NOMO-1 treated with dmso at 0.1 percent for 144 hours (cell line): Measurements from ENCODE around the gene LPIN1.
"Not testable (repeated sequence)": the region's sequence is repeated elsewhere in the genome, so short reads cannot be mapped to it uniquely, and the experiment has no call there.

Experiments
- DNase-seq: peaks from one replicate; lab custom pipeline; 2025; ENCODE audit not compliant: unreplicated experiment; lab: John Stamatoyannopoulos, UW

The LPIN1 gene

DNA sequence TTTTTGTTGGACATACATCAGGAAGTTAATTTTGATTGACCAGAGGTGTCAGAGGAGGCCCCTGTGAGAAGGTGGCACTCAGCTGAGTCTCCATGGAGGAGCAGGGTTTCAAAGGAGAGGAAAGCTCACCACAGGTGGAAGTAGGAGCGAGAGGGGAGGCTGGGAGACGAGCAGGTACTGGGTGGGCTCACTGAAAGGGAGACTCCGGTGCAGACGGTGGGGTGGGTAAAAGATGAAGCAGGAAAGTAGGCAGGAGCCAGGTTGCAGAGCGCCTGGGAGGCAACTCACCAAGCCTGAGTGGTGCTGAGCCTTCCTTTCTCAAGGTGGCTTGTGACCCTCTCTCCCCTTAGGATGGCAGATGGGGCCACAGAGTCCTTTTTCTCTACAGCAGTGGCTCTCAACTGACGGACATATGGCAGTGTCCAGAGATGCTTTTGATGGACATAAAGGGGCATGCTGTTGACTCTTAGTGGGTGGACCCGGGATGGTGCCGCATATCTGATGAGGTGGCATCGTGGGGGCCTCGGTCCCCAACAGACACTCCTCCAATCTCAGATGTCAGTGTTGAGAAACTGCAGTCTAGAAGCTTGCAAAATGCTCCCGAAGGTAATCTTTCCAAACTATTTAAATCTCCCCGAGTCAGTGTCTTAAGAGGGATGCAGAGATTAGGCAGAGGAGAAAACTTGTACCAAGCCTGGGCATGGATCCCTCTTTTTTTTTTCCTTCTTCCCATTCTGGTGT lies 64.0 kb downstream of the LPIN1 start:
- DNase-seq, result no peak

DNA sequence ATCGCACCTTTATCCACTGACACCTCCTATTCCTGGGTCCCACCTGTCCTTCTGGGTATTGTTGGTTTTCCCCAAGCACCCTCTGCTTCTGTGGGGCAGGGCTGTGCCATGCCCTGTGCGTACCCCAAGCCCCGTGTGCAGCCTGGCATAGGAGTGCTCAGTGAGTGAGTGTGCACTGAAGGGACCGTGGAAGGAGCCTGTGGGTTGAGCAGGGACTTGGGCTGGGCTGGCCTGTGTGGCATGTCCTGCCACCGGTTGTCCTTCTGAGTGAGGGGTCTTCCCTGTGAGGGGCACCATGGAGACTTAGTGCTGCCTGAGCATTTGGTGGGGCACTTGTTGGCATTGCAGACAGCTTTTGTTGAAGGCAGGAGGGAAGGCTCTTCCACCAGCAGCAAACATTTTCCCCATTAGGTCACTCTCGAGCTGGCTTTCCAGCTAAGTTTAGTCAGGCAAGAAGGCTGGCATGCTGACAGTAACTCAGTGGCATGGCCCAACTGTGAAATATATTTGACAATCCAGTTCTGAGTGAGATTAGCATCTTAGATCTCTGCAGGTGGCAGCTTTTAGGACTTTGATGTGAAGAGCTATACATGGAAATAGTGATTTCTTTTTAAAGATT lies 64.7 kb downstream of the LPIN1 start:
- DNase-seq, result no peak

DNA sequence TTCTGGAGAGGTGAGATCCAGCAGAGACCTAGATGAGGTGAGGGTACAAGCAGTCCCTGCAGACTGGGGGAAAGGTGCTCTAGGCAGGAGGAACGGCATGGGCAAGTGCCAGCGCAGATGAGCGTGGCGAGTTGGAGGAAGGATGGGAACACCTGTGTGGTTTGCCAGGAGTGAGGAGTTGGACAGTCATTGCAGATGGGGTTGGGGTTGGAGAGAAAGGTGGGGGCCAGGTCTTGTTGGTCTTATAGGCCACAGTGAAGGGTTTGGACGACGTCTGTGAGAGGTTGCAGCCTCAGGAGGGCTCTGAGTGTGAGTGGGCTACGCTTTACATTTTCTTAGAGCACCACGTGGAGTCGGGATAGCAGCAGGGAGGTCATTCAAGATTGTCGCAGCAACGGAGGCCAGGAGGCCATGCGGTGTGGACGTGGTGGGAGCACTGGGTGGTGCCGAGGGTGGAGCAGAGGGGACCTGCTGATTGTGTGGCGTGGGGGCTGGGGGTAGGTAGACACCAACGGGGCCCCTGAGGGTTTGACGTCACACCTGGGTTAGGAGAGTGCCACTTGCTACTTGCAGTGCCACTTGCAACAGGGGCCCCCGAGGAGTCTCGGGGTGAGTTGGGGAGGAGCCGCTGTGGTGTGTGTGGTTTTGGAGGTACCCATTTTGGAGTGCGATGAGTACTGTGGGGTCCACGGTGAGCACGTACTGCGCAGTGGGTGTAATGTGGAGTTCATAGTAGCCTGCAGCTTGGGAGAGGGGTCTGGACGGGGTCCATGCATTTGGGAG lies 66.2 kb downstream of the LPIN1 start:
- no peak for DNase-seq

DNA sequence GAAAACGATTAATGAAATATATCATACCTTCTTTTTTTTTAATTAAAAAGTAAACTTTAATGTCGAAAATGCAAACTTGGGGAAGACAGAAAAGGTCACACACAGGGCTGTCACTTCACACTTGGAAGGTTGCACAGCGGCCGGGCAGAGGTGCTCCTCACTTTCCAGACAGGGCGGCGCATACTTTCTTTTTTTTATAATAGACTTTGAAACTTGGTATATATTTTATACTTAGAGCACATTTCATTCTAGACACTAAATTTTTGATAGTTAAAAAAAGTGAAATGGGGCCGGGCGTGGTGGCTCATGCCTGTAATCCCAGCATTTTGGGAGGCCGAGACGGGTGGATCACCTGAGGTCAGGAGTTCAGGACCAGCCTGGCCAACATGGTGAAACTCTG lies 66.9 kb downstream of the LPIN1 start:
- not testable (repeated sequence) for DNase-seq

DNA sequence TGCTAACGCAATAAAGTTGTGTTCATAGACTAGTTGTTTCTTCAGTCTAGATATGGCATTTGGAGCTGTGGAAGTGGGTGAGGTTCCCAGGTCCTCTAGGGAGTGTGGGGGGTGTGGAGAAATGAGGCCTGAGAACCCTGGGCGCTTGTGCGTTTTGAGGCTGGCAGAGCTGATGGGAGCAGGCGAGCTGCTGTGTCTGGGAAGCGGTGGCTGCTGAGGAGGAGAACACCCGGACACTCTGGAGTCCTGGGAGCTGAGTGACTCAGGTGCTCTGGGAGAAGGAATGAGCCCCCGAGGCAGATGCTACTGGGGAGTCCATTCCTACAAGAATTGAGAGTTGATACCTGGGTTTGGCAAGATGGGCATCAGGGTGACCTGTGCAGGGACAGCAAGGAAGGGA lies 67.5 kb downstream of the LPIN1 start:
- no peak for DNase-seq

DNA sequence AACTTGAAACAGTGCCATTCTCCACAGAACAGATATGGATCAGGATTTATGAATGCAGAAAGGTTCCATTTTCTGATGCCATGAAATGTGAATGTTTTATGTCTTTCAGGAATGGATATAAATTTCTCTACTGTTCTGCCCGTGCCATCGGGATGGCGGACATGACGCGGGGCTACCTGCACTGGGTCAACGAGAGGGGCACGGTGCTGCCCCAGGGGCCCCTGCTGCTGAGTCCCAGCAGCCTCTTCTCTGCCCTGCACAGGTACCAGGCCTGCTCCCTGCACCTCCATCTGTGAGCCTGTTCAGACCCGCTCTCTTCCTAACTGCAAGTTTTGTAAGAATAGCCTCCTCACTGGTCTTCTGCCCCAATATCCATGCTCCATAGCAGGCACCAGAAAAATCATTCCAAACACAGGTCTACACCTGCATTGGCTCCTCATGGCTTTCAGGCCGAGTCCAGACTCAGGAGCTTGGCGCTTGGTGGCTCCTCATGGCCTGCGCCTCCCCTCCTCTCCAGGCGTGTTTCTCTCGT lies 68.6 kb downstream of the LPIN1 start:
- no peak for DNase-seq

DNA sequence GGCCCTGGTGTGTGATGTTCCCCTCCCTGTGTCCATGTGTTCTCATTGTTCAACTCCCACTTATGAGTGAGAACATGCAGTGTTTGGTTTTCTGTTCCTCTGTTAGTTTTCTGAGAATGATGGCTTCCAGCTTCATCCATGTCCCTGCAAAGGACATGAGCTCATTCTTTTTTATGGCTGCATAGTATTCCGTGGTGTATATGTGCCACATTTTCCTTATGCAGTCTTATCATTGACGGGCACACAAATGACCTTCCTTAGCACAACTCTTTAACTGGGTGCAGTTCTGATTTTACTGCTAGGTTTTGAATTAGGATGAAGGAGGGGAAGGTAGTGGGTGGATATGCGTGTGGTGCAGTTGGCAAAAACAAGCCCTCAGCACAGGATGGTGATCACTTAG lies 70.5 kb downstream of the LPIN1 start:
- not testable (repeated sequence) for DNase-seq

DNA sequence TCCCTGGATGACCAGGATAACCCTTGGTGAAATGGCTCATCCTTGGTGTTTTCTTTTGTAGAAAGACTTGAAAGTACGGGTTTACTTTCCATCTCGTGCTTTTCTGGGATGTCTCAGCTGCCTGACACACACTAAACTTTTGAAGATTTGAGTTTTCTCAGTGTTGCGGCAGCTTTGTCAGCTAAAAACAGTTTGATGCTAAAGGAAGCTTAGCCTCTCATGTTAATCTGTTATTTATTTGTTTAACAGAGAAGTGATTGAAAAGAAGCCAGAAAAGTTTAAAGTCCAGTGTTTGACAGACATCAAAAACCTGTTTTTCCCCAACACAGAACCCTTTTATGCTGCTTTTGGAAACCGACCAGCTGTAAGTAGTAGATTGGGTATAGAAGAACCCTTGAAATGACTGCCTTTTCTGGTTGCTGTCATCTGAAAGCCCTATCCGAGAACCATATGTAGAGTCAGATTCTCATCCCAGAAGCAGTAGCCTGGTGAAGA lies 72.8 kb downstream of the LPIN1 start:
- DNase-seq, result no peak

DNA sequence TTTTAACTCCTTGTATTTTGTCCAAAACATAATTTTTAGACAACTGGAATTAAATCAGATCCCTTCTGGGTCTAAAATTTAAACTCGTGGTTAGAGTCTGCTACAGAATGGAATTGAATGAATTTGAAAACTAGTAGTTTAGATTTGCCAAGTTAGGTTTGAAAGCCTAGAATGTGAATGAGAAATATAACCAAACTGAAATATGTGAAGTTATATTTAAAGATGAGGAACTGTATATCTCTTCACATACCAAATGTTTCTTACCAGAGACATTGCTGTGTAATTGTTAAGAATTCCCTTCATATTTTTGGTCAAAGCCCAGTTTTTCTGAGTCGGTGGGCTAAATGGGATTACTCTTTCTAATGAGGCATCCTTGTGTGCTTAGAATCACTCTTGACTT lies 74.2 kb downstream of the LPIN1 start:
- DNase-seq, result no peak

DNA sequence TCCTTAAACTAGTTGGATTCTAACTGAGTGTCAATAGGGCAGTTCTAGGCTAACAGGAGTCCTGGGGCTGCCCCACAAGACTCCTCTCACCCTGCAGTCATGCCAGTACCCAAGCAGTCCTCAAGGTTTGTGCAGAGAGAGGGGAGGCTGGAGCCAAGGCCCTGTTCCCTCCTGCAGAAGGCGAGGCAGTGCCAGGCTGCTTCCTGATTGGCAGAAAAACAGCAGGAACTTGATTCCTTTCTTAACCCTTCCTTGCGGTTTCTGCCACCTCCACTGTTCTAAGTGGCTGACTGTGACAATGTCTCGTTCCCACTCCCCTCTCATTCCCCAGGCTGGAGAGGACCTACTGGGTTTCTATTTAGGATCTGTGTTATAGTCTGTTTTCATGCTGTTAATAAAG lies 75.3 kb downstream of the LPIN1 start:
- DNase-seq, result no peak

DNA sequence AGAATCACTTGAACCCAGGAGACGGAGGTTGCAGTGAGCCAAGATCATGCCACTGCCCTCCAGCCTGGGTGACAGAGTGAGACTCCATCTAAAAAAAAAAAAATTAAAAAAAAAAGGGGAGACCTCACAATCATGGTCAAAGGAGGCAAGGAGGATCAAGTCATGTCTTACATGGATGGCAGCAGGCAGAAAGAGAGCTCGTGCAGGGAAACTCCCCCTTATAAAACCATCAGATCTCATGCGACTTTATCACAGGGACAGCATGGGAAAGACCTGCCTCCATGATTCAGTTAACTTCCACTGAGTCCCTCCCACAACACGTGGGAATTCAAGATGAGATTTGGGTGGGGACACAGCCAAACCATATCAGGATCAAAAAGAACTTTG lies 75.9 kb downstream of the LPIN1 start:
- not testable (repeated sequence) for DNase-seq

DNA sequence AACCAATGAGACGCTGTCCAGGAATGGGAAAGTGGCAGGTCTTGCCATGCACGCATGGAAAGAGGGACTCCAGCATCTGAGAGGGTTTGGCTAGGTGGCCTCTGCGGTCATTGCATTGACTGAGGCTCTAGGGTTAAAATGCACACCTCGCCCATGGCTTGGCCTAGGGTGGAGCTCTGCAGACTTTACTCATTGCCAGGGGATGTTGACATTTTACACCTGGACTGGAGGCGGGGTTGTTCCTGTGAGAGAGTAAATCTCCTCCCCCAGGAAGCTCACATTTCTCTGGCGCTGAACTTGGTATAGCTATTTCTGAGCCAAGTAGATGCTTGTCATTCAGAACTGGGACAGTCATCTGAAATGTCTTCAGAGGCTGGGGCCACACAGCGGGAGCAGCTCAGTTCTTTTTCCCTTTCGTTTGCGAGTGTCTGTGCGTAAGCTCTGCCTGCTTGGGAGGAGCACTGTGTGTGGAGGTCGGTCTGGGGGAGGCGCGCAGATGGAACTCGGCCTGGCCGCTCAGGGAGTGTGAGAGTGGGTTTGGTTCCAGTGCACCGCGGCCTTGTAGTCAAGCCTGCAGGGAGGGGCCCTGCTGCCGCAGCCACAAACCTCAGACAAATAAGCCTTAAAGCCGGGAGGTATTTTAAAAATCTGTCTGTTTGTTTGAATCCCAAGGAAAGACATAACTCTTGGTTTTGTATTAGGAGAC lies 76.5 kb downstream of the LPIN1 start:
- no peak for DNase-seq

DNA sequence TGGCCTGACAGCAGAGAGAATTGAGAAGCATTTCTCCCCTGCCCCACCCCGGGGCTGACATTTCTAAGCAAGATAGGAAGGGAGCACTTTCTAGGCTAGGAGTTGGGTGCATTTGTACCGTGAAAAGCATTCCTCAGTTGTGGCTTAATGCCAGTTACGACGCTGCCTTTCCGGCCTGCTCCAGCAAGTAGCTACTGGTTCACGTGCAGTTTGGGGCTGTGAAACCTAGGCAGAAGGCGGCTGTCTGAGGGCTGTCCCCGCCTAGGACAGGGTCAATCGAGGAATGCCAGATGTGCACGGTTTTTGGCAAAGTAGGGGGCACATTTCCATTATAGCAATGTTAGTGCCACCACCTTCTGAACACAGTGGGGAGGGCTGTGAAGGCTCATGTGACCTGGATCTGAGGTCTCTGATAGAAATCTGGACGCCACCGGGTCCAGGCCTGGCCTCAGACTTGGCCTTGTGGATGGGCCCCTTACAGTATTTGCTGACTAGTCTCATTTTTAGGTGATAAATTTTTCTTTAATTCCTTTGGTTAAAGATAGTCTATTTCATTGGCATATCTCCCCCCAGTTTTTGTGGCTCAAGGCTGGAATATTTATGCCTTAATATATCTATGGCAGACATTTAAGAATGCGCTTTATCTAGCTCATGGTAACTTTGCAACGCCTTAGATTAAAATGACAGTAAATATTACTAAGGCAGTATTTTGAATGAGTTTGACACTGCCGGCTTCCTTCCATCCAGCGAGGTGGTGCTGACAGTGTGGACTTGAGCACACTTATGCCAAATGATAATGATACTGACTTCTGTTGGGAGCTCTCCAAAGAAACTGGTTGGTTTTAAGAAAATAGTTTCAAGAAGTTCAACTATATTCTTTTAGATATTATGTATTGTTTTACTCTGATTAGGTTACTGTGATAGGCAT lies 78.7 kb downstream of the LPIN1 start:
- no peak for DNase-seq

DNA sequence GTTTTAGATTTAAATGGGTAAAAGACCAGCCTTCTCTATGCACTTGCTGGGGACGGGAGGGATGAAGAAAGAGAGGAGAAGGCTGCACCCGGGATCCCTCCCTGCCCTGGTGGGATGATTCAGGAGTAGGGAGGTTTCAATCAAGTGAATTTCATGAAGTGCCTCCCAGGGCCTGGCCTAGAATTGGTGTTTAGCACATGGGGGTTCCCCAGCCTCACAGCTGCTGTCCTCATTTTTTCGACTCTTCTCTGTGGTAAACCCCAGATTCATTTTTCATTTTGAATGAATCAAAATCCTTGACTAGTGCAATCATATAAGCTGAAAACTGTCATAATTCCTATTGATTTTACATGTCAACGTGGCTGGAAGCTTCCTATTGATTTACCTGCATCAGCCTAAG lies 81.1 kb downstream of the LPIN1 start:
- DNase-seq, result no peak

DNA sequence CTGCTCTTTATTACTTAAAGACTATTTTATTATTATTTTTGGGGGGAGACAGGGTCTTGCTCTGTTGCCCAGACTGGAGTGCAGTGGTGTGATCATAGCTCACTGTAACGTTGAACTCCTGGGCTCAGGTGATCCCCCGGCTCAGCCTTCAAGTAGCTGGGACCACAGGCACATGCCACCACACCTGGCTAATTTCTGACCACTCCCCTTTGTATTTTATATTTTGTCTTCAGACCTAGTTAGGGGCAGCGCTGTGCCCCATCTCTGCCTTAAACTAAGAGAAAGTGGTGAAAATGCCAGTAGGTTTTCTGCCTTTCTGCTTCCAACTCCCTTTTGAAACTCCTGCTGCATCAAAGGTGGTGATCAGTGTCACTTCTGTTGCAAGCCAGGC lies 82.5 kb downstream of the LPIN1 start:
- DNase-seq, result no peak

DNA sequence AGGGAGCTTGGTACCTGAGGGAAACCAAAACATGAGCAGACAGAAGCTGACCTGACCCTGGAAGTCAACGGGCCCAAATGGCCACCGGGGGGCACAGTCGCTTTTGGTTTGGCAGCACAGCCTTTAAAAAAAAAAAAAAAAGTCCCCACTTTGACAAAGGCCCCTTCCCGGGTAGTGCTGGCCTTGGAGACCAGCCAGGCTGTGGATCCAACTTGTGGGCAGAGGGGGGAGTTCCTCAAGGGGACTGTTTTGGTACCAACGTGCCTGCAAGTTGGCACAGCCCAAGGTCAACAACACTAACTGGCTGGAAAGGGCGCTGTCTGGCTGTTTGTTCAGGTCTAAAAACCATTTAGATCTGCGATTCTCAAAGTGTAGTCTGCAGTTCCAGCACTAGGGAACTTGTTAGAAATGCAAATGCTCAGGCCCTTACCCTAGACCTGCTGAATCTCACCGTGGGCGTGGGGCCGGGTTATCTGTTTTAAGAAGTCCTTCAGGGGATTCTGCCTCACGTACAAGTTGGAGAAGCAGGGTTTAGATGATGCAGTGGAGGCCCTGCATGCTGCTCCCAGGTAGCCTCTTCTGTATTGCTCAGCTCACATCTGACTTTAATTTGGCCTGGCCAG lies 83.0 kb downstream of the LPIN1 start:
- DNase-seq, result peak; percentile 50

DNA sequence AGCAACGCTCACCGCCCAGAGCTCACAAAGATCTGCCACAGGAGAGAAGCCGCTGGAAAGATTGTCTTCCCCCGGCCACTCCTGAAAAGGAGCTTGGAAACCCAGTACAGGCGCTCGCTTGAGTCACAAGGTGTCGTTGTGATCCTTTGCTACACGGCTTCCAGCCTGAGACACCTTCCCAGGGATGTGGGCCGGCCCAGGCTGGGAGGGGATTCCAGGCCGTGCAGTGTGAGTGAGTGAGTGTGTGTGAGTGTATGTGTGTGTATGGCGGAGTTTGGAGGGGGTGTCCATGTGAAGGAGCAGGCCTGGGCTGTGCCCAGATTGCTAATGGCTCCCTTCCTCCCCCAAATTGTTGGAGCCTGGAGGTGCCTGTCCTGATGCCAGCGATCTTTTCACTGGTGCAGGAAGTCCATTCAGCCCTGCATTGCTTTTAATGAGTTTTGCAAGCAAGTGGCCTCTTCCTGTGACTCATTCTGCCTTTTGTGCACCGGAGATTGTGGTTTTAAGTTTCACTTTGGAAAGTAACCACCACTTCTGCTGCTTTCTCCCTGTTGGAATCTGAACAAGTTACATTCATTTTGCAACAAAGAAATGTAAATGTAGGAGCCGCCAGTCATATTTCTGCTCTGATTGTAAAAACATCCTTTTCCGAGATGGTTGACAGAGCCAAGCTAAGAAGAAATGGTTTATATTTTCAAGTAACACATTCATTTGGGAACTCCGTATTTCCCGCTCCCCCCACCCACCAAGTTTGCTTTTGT lies 83.7 kb downstream of the LPIN1 start:
- peak; percentile 91 for DNase-seq

DNA sequence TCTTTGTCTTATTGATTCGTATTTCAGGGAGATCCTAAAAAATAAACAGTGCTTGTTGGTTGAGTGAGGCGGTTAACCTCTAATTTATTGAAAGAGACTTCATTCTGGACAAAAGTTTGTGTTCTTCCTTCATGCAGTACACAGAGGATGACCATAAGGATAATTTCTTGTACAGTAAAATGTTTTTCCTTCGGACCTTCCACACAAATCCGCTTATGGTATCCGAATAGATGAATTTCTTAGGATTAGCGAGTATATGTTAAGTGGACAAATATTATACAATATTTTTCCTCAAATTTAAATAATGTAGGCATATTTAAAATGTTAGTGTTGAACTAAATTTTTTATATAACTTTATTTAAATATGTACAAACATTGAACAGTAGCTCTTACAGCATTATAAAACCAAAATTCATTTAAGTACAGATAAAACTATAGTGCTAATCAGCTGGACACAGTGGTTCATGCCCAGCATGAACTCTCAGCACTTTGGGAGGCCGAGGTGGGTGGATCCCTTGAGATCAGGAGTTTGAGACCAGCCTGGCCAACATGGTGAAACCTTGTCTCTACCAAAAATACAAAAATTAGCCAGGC lies 84.4 kb downstream of the LPIN1 start:
- DNase-seq, result no peak

DNA sequence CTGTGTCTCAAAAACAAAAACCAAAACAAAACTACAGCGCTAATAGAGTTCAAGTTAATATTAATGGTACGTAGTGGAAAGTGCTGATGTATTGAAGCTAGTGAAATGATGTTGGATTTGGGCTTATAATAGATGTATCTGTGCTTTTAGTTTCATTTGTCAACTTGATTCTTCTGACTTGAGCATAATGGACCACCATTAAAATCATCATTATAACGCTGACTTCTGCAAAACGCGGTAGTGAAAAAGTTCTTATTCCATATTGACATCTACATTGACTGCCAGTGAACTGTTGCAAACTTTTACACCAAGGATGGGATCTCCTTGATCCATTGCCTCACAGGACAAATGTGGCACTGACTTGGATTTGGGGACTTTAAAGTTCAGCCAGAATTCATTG lies 85.0 kb downstream of the LPIN1 start:
- DNase-seq, result no peak
